Neural crest cell (in vitro differentiated cells): ENCODE results near the gene WDR76. TPM values are rescaled to one million over a fixed set of nuclear protein-coding genes. Genes with fewer than 3 reads are reported as not detected.
A peak's percentile ranks its signal among the peaks of the same experiment; 100 is the strongest.

Source experiments
- DNase-seq: peaks from one replicate; pipeline ENCODE4 v3.0.0; 2021; ENCODE audit warnings: low read depth, mixed read lengths, low spot score
- H3K27ac Mint-ChIP-seq: one replicate; pipeline ENCODE4 v1.8.0; 2021; ENCODE audit warnings: mild to moderate bottlenecking, mixed read lengths; ENCODE audit not compliant: unreplicated experiment
- H3K27me3 Mint-ChIP-seq: 2 replicates; pipeline ENCODE4 v1.8.0; 2021; ENCODE audit warnings: low read depth, mild to moderate bottlenecking, mixed read lengths
- H3K36me3 Mint-ChIP-seq: 2 replicates; pipeline ENCODE4 v1.8.0; 2021; ENCODE audit warnings: low read depth, mild to moderate bottlenecking, mixed read lengths
- H3K4me1 Mint-ChIP-seq: 2 replicates; pipeline ENCODE4 v1.8.0; 2021; ENCODE audit warnings: mixed read lengths
- H3K4me3 Mint-ChIP-seq: one replicate; pipeline ENCODE4 v1.8.0; 2021; ENCODE audit warnings: mild to moderate bottlenecking, mixed read lengths
- H3K9me3 Mint-ChIP-seq: 2 replicates; pipeline ENCODE4 v1.8.0; 2021; ENCODE audit warnings: mixed read lengths
- long read RNA-seq: library from polyadenylated mRNA; unstranded; transcript quantifications from one replicate; pipeline ENCODE4 v2.0.0, GENCODE V29; 2020
- total RNA-seq: library from RNA; stranded (reverse); gene quantifications from 2 replicates; pipeline ENCODE4 v1.2.1, GENCODE V29; 2021
- TF ChIP-seq, protein P1 (sequence below): fragments of 200-600 bp; sonication (generic); conservative IDR thresholded peaks from 2 replicates; pipeline ENCODE4 v1.5.0; 2021; ENCODE audit warnings: antibody characterized with exemption, mild to moderate bottlenecking

Gene WDR76
- total RNA-seq = 40.2 and 41.3 TPM in 2 replicates
- long read RNA-seq, transcript WDR76-201 (13 exons, 3,978 nt) = major isoform, 34 of 46 reads
- long read RNA-seq, partial matches to known transcripts = 4 of 46 reads
- long read RNA-seq, other reads (novel, unspliced or antisense) = 4 of 46 reads

DNA sequence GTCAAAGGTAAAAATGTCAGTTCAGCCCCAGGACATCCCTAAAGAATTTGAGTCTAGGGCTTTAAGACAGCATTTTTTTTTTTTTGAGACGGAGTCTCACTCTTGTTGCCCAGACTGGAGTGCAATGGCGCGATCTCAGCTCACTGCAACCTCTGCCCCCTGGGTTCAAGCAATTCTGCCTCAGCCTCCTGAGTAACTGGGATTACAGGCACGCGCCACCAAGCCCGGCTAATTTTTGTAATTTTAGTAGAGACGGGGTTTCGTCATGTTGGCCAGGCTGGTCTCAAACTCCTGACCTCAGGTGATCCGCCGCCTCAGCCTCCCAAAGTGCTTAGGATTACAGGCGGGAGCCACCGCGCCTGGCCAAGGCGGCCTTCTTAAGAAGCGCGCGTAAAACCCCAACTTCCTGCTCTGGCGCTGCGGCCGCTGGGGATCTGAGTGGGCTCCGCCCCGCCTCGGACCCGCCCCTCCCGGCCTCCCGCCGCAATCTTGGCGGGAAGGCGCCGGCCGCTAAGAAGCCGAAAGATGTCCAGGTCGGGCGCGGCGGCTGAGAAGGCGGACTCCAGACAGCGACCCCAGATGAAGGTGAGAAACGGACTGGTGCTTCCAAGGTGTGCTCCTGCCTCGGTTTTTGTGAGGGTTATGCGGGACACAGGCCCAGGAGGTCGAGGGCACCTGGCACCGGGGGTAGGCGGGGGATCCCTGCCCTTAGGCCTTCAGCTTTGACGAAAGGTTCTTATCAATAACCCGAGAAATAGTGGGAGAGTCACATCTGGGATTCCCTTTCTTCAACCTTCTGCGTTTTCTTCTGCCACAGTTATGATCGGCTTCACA, at the start of gene WDR76:
WDR76 (plus strand) TSS at position 495 of the 834 bp plus-strand sequence; CDS start at position 526, 31 bp downstream.
- TF ChIP-seq, protein P1, sequence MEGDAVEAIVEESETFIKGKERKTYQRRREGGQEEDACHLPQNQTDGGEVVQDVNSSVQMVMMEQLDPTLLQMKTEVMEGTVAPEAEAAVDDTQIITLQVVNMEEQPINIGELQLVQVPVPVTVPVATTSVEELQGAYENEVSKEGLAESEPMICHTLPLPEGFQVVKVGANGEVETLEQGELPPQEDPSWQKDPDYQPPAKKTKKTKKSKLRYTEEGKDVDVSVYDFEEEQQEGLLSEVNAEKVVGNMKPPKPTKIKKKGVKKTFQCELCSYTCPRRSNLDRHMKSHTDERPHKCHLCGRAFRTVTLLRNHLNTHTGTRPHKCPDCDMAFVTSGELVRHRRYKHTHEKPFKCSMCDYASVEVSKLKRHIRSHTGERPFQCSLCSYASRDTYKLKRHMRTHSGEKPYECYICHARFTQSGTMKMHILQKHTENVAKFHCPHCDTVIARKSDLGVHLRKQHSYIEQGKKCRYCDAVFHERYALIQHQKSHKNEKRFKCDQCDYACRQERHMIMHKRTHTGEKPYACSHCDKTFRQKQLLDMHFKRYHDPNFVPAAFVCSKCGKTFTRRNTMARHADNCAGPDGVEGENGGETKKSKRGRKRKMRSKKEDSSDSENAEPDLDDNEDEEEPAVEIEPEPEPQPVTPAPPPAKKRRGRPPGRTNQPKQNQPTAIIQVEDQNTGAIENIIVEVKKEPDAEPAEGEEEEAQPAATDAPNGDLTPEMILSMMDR = no peak
- peak within 1 kb of the TSS; percentile 96 for H3K4me3 Mint-ChIP-seq
- H3K36me3 Mint-ChIP-seq = peaks cover 9% of the 10 kb centered on the region
- DNase-seq = peak; percentile 77
- no peaks in the 10 kb centered on the region for H3K27me3 Mint-ChIP-seq
- H3K9me3 Mint-ChIP-seq = peaks cover 5% of the 10 kb centered on the region
- H3K27ac Mint-ChIP-seq = peak within 1 kb of the TSS; percentile 99
- H3K4me1 Mint-ChIP-seq = peaks cover 40% of the 10 kb centered on the region

DNA sequence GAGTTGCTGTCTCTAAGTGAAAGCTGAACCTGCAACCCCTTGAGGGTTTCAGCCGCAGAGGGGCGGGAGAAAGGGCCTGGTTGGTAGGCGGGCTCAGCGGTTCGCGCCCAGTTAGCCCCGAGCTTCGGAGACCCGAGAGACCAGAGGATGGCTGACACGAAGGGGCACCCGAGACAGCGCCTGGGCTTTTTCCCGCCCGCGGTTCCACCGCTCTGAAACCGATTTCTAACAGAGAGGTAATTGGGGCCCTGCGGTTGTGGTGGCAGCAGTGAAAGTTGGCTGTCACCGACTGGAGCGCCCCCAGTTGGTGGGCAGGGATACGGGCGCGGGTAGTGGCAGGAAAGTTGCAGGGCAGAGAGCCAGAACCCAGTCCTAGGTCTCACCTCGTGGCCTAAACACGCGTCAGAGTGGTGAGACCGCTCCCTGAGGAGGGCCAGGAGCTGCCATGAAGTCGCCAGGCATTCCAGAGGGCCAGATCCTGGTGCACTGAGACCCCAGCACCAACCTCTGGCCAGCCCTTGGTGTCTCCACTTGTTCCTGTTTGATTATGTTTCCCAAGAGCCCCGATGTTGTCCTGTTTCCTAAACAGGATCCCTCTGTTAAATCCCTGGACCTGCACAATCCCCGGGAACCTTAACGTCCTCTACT, 49.4 kb upstream of the WDR76 start:
- Mint-ChIP-seq H3K27ac (peak overlapping the region; percentile 50), H3K36me3 (peaks cover 3% of the 10 kb centered on the region), H3K9me3 (no peaks in the 10 kb centered on the region), H3K4me1 (peaks cover 8% of the 10 kb centered on the region), H3K27me3 (peaks cover 23% of the 10 kb centered on the region), H3K4me3 (peak overlapping the region; percentile 89)
- peak; percentile 63 for DNase-seq
- TF ChIP-seq, protein P1 = peak; percentile 79

DNA sequence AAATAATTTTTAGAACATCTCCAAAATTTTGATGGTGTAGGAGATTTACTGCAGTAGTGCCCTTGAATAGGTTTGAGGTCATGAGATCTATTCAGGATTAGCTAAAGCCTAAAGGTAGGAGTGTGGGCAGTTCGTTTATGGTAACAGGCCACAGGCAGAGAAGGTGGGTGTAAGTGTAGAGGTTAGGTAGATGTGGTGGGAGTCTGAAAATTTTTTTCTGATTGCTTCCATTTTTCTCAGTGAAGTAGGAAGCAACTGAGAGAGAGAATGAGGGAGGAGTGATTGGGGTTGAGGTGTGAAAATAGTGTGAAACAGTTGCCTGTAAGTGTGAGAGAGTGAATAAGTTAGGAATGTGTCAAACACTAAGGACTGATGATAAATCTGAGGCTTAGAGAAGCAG, 47.8 kb upstream of the WDR76 start:
- Mint-ChIP-seq H3K27ac (no peak overlapping the region), H3K4me1 (peaks cover 8% of the 10 kb centered on the region), H3K36me3 (no peaks in the 10 kb centered on the region), H3K9me3 (no peaks in the 10 kb centered on the region), H3K4me3 (no peak overlapping the region), H3K27me3 (peaks cover 23% of the 10 kb centered on the region)
- TF ChIP-seq, protein P1 = no peak
- DNase-seq = no peak

DNA sequence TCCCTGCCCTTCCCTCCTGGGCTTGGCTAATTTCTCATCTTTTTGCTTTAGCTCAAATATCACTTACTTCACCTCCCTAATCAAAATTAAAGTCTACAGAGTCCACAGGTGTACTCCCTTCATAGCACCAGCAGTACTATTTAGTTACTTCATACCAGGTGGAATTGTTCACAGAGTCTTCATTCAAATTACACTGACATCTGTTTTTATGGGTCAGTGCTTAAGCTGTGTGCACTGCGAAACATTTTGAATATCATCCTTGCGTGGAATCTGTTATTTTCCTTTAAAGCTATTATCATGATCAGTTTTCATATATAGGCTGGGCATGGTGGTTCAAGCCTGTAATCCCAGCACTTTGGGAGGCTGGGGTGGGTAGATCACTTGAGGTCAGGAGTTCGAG, 37.4 kb upstream of the WDR76 start:
- TF ChIP-seq, protein P1 = no peak
- Mint-ChIP-seq H3K9me3 (no peaks in the 10 kb centered on the region), H3K27ac (no peak overlapping the region), H3K27me3 (no peaks in the 10 kb centered on the region), H3K36me3 (no peaks in the 10 kb centered on the region), H3K4me1 (peaks cover 20% of the 10 kb centered on the region), H3K4me3 (peak overlapping the region; percentile 6)
- DNase-seq = no peak

DNA sequence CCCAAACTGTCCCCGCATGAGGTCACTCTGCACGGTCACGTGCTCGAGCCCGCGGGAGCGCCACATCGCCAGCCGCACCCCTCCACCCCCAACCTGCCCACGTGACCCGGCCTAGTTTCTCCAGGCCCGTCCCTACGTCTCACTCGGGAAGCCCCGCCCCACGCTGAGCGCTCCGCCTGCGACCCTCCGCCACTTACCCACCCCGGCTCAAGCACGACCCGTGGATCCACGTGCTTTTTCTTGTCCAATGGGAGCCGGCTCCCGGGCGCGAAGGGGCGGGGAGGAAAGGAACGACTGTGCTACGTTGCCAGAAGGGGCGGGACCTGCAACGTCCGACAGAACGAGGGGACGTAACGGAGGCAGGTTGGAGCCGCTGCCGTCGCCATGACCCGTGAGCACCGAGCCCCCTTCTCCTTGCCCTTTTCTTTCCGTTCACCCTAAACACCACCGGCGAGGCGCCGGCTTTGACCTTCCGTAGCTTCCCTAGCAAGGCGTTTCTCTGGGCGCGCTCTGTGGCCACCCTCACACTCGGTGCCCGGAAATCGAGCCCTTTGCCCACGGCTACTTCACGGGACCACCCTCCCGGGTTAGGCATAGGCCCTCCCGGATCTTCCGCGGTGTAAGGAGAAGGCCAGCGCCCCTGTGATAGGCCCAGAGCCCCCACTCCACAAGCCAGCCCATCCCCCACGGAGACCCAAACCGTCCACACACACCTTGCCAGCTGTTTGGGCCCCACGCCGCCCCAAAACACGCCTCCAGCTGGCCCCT, 34.6 kb upstream of the WDR76 start, which contains the start of gene SERF2:
SERF2 (plus strand) TSS at position 328 of the 768 bp plus-strand sequence; CDS start at position 385, 57 bp downstream.
- TF ChIP-seq, protein P1 = no peak
- no peaks in the 10 kb centered on the region for H3K27me3 Mint-ChIP-seq
- no peaks in the 10 kb centered on the region for H3K9me3 Mint-ChIP-seq
- peaks cover 32% of the 10 kb centered on the region for H3K4me1 Mint-ChIP-seq
- peak; percentile 99 for DNase-seq
- peak within 1 kb of the TSS; percentile 99 for H3K4me3 Mint-ChIP-seq
- H3K27ac Mint-ChIP-seq = peak within 1 kb of the TSS; percentile 98
- H3K36me3 Mint-ChIP-seq = peaks cover 3% of the 10 kb centered on the region
